ENCODE results near the gene PPP1R2. TPM values are rescaled to one million over a fixed set of nuclear protein-coding genes. Genes with fewer than 3 reads are reported as not detected.
"Not testable (repeated sequence)": the region's sequence is repeated elsewhere in the genome, so short reads cannot be mapped to it uniquely, and the experiment has no call there.

PPP1R2 gene
- total RNA-seq, 4 donors from 2014 or later: 45.5 to 80.7 (median 71.6) TPM

DNA sequence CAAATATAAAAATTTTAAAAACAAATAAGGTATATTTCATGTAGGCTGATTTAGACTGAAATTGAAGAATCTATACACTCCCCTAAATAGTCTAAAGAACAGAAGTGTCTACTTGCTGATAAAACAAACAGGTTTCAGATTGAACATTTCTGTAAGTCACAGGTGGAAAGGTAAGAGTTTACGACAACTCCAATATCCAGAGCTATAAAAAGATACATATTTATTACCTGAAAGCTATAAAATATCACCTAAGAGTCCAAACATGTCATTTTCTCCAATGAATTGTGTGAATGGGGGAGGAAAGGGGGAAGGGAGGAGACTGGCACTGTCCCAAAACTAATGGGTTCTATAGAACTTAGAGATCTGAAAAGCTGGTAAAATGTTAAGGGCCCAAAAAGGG lies 26.1 kb downstream of the PPP1R2 start:
- intact Hi-C loops (cut with DNase I; ENCODE audit: low total_unique reads): no loop called here
- 96 to 97% methylated on average over 1 of the region's 1 CpG for WGBS, 2 donors
- TF ChIP-seq CTCF (IDR thresholded peaks at IDR 0.05) (no peak), POLR2A (IDR thresholded peaks at IDR 0.05) (no peak)
- no peak for DNase-seq (ENCODE audit: low spot score in 2 of 2)
- H3K4me3 ChIP-seq (ENCODE audit: low read depth, poor library complexity, severe bottlenecking): no peak overlapping the region

GRCh38 chr3:195514610-195515235 lies 28.4 kb downstream of the PPP1R2 start:
- H3K4me3 ChIP-seq (ENCODE audit: low read depth, poor library complexity, severe bottlenecking); intact Hi-C loops (cut with DNase I; ENCODE audit: low total_unique reads); DNase-seq (ENCODE audit: low spot score in 2 of 2): not testable (repeated sequence)
- WGBS, 2 donors: 94% methylated on average over 1 of the region's 1 CpG

- intact Hi-C loops (cut with DNase I; ENCODE audit: low total_unique reads): no loop called here
Measured at GRCh38 chr3:195512798-195513345, 30.3 kb downstream of the PPP1R2 start.

GRCh38 chr3:195511136-195511535 lies 32.0 kb downstream of the PPP1R2 start:
- intact Hi-C loops (cut with DNase I; ENCODE audit: low total_unique reads): no loop called here
- 98 to 100% methylated on average over 6 of the region's 6 CpGs for WGBS, 2 donors
- no peak for TF ChIP-seq CTCF (IDR thresholded peaks at IDR 0.05)
- no peak for TF ChIP-seq POLR2A (IDR thresholded peaks at IDR 0.05)
- H3K4me3 ChIP-seq (ENCODE audit: low read depth, poor library complexity, severe bottlenecking): no peak overlapping the region
- no peak for DNase-seq (ENCODE audit: low spot score in 2 of 2)

More at GRCh38 chr3:195512798-195513345, 30.3 kb downstream of the PPP1R2 start:
- TF ChIP-seq POLR2A (IDR thresholded peaks at IDR 0.05) (no peak), CTCF (IDR thresholded peaks at IDR 0.05) (no peak)
- WGBS, 2 donors: 89 to 94% methylated on average over 7 of the region's 7 CpGs
- DNase-seq (ENCODE audit: low spot score in 2 of 2): no peak
- H3K4me3 ChIP-seq (ENCODE audit: low read depth, poor library complexity, severe bottlenecking): no peak overlapping the region

DNA sequence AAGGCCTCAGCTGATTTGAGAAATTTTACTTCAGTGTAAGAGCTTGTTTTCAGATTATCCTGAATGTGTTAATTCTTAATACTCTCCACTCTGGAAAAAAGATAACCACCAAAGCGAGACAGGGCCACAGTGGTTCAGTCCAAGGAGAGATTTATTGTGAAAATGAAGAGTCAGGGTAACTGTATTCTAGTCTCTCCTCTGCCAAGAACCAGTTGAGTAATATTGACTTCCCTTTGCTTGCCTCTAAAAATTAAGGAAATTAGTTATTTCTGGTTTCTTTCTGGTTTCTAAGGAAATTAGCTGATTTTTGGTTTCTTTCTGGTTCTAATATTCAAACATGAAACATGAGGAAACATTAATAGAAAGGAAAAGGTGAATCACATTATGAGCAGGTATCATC lies 34.9 kb downstream of the PPP1R2 start:
- no peak for TF ChIP-seq POLR2A (IDR thresholded peaks at IDR 0.05)
- no peak for TF ChIP-seq CTCF (IDR thresholded peaks at IDR 0.05)
- intact Hi-C loops (cut with DNase I; ENCODE audit: low total_unique reads): no loop called here
- WGBS, 2 donors: 71 to 87% methylated on average over 1 of the region's 1 CpG
- no peak for DNase-seq (ENCODE audit: low spot score in 2 of 2)
- H3K4me3 ChIP-seq (ENCODE audit: low read depth, poor library complexity, severe bottlenecking): no peak overlapping the region

- DNase-seq (ENCODE audit: low spot score in 2 of 2): no peak
- no peak for TF ChIP-seq CTCF (IDR thresholded peaks at IDR 0.05)
- TF ChIP-seq POLR2A (IDR thresholded peaks at IDR 0.05): no peak
- 89 to 91% methylated on average over 3 of the region's 3 CpGs for WGBS, 2 donors
- H3K4me3 ChIP-seq (ENCODE audit: low read depth, poor library complexity, severe bottlenecking): no peak overlapping the region
- intact Hi-C loops (cut with DNase I; ENCODE audit: low total_unique reads): no loop called here
Measured at GRCh38 chr3:195475614-195476013, 67.5 kb downstream of the PPP1R2 start.

GRCh38 chr3:195475116-195475515 lies 68.0 kb downstream of the PPP1R2 start:
- intact Hi-C loops (cut with DNase I; ENCODE audit: low total_unique reads): not testable (repeated sequence)

More at GRCh38 chr3:195475116-195475515, 68.0 kb downstream of the PPP1R2 start:
- 83 to 94% methylated on average over 8 of the region's 8 CpGs for WGBS, 2 donors
- H3K4me3 ChIP-seq (ENCODE audit: low read depth, poor library complexity, severe bottlenecking): not testable (repeated sequence)
- DNase-seq (ENCODE audit: low spot score in 2 of 2): peak; percentile 1 to 62

All from lower leg skin (tissue), 4 donors.